Fibroblast of skin of right quadriceps (primary cell): Measurements from ENCODE around the gene MSI2.
"Not testable (repeated sequence)": the region's sequence is repeated elsewhere in the genome, so short reads cannot be mapped to it uniquely, and the experiment has no call there.

ENCODE experiments used
- DNase-seq: peaks from one replicate; pipeline ENCODE4 v3.0.0-alpha.2; 2013

The MSI2 gene

GRCh38 chr17:57609125-57609877 lies 353.0 kb downstream of the MSI2 start:
- no peak for DNase-seq

- no peak for DNase-seq
Observed at GRCh38 chr17:57609878-57610270, 353.6 kb downstream of the MSI2 start.

GRCh38 chr17:57612202-57613071 lies 356.1 kb downstream of the MSI2 start:
- no peak for DNase-seq

- DNase-seq: no peak
Observed at GRCh38 chr17:57614742-57615141, 358.4 kb downstream of the MSI2 start.

- no peak for DNase-seq
Observed at GRCh38 chr17:57615836-57616757, 359.8 kb downstream of the MSI2 start.

GRCh38 chr17:57617218-57617617 lies 360.9 kb downstream of the MSI2 start:
- no peak for DNase-seq

GRCh38 chr17:57619061-57619937 lies 363.0 kb downstream of the MSI2 start:
- peak; percentile 60 for DNase-seq

- DNase-seq: no peak
Observed at GRCh38 chr17:57620576-57620975, 364.3 kb downstream of the MSI2 start.

GRCh38 chr17:57621791-57622190 lies 365.5 kb downstream of the MSI2 start:
- not testable (repeated sequence) for DNase-seq

GRCh38 chr17:57622306-57622682 lies 366.0 kb downstream of the MSI2 start:
- no peak for DNase-seq

- DNase-seq: peak; percentile 78
Observed at GRCh38 chr17:57622683-57623433, 366.5 kb downstream of the MSI2 start.

- no peak for DNase-seq
Observed at GRCh38 chr17:57623620-57624019, 367.3 kb downstream of the MSI2 start.

GRCh38 chr17:57624386-57624785 lies 368.1 kb downstream of the MSI2 start:
- no peak for DNase-seq

- no peak for DNase-seq
Observed at GRCh38 chr17:57625511-57625910, 369.2 kb downstream of the MSI2 start.

- DNase-seq: no peak
Observed at GRCh38 chr17:57625957-57626356, 369.6 kb downstream of the MSI2 start.

GRCh38 chr17:57626520-57627210 lies 370.3 kb downstream of the MSI2 start:
- DNase-seq: no peak

GRCh38 chr17:57627591-57627990 lies 371.3 kb downstream of the MSI2 start:
- DNase-seq: no peak

- no peak for DNase-seq
Observed at GRCh38 chr17:57628421-57628820, 372.1 kb downstream of the MSI2 start.

- DNase-seq: no peak
Observed at GRCh38 chr17:57629470-57629869, 373.1 kb downstream of the MSI2 start.

- no peak for DNase-seq
Observed at GRCh38 chr17:57629886-57630285, 373.6 kb downstream of the MSI2 start.

GRCh38 chr17:57630736-57631135 lies 374.4 kb downstream of the MSI2 start:
- no peak for DNase-seq
